Activated T-cell treated with anti-CD3 and anti-CD28 coated beads, Interleukin-2, amount 50 U/mL, for 1 hour (primary cell): ENCODE results near the gene SERPINB8.
"Not testable (repeated sequence)": the region's sequence is repeated elsewhere in the genome, so short reads cannot be mapped to it uniquely, and the experiment has no call there.

Experiments used
- DNase-seq: peaks from one replicate; pipeline ENCODE4 v3.0.0-alpha.2; 2020

SERPINB8 gene, protein sequence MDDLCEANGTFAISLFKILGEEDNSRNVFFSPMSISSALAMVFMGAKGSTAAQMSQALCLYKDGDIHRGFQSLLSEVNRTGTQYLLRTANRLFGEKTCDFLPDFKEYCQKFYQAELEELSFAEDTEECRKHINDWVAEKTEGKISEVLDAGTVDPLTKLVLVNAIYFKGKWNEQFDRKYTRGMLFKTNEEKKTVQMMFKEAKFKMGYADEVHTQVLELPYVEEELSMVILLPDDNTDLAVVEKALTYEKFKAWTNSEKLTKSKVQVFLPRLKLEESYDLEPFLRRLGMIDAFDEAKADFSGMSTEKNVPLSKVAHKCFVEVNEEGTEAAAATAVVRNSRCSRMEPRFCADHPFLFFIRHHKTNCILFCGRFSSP

DNA sequence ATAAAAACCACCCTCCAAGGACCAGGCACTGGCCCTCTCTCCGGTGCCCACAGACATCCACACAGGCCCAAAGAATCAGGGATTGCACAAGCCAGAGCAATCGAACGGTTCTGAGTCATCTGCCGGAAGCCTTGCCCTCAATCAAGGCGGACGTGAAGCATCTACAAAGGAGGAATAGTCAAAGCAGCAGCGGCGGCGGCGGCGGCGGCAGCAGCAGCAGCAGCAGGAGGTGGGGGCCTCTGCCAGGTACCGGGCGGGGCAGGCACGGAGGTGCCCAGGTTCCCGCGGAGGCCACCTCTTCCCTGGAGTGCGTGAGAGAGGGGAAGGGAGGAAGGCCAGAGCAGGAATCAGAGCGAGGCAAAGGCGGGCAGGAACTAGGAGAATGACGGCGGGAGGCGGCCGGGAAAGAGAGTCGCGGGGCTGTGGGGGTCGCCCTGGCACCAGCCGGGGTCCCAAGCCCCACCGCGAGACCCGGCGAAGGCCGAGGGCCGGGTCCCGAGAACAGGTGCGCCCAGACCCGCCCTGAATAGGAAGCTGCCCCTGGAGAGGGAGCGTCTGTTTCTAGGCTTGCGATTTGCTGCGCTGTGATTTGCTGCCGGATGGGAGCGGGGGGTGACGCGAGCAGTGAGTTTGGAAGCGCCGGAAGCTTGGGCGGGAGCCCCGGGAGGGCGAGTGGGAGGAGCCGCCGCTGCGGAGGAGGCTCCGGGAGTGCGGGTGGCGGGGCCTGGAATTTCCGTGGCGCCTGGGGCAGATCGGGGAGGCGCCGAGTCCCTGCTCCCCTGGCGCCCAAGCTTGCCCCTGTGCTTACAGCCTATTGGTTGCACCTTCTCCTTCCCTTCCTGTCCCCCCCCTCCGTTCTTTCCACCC is at the start of gene SERPINB8:
SERPINB8 (plus strand) TSS at position 140 of the 867 bp plus-strand sequence. CDS start 8,228 bp downstream, outside the sequence.
- DNase-seq, result peak; percentile 78

DNA sequence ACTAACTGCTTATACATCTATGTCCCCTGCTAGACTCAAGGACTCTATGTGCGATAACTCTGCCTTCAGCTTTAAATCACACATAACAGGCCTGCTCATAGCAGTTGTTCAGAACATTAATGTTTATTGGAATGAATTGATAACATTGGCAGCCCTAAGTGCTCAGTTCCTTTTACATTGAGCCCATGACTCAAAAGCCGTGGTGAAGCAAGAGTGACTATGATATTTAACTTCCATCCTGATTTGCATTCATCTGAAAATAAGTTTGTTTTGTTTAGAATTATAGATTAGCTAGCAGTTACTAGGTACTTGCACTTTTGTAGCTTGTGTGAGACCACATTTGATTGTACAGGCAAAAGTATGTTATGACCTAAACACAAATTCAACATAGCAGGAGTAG is 47.8 kb upstream of the SERPINB8 start:
- DNase-seq, result no peak

DNA sequence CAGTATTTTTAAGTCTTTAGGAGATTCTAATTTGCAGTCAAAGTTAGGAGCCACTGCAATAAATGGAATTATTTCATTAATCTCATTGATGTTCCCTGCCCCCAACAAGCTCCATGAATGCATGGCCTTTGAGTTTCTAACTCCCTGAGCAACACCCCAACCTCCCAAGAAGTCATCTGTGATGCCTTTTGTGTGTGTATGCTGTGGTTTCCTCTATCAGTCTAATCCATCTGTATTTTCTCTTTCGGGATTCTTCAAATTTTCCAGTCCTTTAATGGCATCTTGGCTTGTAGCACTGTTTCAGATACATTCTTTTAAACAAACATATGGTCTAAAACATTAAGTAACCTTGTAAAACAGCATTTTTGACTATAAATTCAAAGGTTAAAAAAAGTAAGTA is 45.3 kb upstream of the SERPINB8 start:
- no peak for DNase-seq

DNA sequence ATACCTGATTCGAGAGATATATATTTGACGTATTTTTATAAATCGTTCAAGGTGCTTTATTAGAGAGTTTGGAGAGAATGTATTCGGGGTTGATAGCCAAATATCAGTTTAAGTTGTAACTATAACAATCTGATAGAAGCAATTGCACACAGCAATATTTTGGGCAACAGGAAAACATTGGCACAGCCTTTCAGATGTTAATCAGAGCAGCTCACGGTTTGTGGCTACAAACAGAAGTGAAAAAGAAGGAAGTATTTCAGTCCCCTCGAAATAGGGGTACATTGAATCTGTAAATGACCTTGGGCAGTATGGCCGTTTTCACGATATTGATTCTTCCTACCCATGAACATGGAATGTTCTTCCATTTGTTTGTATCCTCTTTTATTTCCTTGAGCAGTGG is 41.5 kb upstream of the SERPINB8 start:
- DNase-seq, result no peak

DNA sequence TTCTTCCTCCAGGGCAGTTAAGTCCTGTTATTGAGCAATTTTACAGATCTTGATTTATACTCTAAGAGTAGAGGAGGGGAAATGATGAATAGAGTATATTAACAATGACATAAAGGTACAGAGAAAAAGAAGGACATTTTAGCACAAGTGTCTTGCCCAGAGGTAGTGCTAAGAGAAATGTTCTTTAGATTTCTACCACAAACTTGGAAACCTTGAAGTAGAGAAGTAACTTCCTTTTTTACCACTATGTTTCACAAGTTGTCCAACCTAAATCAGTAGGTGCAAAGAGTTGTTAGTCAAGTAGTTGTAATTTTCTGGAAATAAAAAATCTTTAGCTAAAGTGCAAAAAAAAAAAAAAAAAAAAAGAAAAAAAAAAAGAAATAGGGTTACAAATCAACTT is 40.5 kb upstream of the SERPINB8 start:
- not testable (repeated sequence) for DNase-seq

DNA sequence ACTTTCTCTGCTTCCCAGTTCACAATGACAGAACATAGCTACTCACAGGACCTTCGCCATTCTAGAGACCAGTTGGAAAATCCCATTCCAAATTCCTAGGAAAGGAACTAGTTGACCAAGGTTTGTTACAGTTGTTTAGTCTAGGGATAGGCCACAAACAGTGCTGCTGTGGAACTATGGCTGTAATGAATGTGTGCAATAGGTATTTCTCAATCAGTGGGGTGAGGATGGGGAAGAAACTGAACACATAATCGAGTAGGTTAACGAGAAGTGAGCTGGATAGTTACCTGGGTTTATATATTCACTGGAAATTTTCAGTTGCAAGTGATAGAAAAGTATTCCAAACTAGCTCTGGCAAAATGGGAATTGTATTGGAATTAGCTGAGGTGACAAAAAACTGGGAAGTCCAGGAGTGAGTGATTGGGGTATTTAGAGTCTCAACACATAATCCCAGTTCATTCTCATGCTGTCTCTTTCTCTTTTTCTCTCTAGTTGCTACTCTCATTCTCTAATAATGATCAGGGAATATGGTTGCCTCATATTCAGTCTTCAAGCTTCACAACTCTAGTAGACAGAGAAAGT is 39.0 kb upstream of the SERPINB8 start:
- no peak for DNase-seq

DNA sequence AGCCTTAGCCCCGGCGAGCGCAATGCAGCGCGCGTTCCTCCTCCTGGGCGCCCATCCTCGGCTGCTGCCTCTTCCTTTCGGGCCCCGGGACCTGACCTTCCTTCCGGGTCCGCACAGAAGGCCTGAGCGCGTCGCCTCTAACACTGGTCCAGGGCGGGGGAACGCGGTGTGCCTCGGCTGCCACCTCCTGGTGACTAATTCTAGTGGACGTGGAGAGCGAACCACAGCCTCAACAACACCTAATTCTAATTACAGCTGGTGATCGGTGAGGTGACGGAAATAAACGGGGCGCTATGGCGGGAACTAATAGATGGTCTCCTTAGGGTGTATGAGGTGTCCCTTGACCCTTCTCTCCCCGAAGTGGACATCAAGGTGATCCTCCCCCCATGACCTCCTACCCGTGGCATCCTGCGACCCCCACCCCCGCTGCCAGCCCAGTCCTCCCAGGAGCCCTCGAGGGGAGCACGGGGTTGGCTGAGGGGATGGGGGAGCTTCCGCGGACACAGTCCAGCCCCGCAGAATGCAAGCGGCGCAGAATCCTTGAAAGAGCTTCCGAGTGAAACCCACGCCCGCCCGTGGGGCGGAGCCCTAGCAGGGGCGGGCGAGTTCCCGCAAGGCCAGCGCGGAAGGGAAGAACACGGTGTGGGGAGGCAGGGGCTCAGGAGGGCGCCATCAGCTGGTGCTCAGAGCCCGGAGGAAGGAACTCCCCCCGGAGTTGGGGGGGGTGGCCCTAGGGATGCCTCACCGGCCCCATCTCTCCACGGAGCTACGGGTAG is 33.5 kb upstream of the SERPINB8 start:
- DNase-seq, result peak; percentile 23

DNA sequence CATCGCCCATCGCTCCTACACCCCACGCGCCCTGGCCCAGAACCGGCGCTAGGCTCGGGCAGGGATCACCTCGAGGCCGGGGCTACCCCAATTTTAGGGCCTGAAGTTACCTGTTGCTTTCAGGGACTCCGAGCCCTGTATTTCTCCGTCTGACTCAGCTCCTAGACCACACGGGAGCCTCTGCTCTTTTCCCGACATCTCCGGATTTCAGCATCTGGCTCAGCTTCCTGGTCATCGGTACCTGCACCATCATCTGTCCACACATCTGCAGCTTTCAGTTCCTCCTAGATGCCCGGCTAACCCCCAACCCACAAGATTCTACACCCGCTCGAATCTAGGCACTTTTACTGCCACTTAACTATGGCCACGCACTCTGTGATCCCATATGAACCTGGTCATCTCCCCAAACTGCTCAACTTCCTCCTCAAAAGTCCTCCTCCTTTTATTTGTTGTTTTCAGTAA is 32.9 kb upstream of the SERPINB8 start:
- DNase-seq, result no peak

DNA sequence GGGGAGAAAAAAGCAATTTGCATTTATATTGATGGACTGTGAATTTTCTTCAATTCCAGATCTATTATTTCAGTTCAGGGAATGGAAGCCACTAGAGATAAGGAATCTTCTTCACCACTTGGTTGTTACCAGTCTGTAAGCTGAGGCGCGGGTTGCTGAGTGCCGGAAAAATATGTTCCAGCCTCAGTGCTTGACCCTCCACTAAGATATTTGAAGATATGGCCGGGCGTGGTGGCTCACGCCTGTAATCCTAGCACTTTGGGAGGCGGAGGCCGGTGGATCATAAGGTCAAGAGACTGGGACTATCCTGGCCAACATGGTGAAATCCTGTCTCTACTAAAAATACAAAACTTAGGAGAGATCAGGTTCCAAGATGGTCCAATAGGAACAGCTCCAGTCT is 29.9 kb upstream of the SERPINB8 start:
- no peak for DNase-seq

DNA sequence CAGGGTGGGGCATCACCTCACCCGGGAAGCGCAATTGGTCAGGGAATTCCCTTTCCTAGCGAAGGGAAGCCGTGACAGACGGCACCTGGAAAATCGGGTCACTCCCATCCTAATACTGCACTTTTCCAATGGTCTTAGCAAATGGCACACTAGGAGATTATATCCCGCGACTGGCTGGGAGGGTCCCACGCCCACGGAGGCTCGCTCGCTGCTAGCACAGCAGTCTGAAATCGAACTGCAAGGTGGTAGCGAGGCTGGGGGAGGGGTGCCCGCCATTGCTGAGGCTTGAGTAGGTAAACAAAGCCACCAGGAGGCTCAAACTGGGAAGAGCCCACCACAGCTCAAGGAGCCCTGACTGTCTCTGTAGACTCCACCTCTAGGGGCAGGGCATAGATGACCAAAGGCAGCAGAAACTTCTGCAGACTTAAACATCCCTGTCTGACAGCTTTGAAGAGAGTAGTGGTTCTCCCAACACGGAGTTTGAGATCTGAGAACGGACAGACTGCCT is 29.3 kb upstream of the SERPINB8 start:
- DNase-seq, result not testable (repeated sequence)

DNA sequence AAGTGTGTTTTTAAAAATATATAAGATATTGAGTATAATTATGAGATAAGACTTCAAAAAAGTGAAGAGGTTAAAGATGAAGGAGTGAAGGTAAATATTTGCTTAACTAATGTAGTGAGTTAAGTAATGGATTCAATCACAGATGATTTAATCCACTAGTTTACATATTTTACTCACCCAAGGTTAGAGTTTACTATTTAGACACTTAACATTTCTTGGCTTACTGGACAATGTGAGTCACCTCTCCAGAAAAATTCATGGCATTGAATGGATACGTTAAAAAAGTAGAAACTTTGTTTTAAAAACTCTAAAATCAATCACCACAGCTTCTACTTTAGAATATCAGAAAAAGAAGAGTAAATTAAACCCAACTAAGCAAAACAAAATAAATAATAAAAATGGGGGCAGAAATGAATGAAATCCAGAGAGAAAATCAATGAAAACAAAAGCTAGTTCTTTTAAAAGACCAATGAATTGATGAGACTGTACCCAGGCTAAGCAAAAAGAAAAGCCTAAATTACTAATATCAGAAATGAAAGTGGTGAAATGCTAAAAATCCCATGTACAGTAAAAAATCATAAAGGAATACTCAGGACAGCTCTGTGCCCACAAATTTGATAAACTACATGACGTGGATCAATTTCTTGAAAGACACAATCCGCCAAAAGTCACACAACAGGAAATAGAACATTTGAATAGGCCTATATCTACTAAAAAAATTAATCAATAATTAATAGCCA is 22.7 kb upstream of the SERPINB8 start:
- no peak for DNase-seq

DNA sequence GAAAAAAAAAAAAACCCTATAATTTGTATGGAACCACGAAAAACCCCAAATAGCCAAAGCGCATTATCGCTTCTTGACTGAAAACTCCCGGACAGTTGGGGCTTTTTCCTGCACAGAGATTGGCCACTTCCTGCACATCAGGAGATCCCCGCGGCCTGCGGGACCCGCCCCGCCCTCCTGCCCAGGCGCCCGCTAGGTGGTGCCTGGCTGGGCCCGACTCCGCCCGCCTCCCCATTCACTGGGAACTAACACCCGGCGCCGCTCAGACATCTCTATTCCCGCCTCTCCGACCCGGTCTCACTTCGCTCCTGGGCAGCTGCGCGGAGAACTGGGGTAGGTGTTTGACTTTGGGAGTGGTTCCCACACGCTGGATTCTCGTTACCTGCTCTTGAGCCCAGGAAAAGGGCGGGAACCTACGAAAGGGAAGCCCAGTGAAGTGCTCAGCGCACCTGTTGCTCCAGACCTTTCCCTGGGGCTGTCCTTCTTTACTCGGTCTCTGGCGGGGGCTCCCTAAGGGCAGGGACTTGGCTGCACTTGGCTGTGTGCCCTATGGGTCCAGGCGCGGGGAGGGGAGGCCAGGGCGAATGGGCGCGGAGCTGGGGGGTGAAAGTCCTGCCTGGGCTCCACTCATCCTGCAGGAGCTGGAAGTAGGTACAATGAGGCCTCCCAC is 20.7 kb upstream of the SERPINB8 start, which contains the start of gene HMSD:
HMSD (plus strand) TSS at position 234 of the 670 bp plus-strand sequence. CDS start 4,155 bp downstream, outside the sequence.
- DNase-seq, result peak; percentile 53

DNA sequence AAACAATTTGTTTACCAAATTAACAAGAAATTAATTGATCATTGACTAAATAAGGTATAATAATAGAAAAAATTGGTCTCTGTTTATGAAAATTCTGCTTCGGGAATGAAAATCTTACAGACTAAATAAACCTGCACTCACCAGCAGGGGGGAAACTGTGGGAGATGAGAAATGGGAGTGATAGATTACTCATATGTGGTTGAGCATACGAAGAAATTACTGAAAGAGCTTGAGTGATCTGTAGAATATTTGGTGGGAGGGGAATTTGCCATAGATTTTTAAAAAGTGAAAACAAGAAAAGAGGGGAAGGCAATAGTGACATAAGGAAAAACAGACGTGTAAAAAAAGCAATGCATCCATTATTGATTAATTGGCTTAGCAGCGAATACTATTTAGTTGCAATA is 18.6 kb upstream of the SERPINB8 start:
- no peak for DNase-seq

DNA sequence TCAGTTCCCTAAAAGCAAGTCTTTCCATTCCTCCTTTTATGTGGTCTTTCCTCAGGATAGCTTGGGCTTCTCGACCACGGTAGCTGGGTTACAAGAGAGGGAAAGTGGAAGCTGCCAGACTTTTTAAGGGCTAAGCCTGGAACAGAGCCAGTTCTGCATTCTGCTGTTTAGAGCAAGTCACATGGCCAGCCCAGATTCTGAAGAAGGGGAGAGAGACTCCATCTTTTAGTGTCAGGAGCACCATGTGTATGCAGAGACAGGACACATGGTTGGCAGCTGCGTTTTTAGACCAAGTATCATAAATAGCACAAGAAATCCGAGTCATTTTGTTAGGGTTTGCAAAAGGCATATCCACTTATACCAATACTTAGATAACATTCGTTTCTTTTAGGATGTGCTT is 16.1 kb upstream of the SERPINB8 start:
- DNase-seq, result no peak

DNA sequence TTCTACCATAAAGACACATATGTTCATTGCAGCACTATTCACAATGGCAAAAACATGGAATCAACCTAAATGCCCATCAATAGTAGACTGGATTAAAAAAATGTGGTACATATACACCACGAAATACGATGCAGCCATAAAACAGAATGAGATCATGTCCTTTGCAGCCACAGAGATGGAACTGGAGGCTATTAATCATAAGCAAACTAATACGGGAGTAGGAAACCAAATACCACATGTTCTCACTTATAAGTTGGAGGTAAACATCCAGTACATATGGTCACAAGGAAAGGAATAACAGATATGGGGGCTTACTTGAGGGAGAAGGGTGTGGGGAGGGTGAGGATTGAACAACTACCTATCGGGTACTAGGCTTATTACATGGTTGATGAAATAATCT is 13.1 kb upstream of the SERPINB8 start:
- no peak for DNase-seq

DNA sequence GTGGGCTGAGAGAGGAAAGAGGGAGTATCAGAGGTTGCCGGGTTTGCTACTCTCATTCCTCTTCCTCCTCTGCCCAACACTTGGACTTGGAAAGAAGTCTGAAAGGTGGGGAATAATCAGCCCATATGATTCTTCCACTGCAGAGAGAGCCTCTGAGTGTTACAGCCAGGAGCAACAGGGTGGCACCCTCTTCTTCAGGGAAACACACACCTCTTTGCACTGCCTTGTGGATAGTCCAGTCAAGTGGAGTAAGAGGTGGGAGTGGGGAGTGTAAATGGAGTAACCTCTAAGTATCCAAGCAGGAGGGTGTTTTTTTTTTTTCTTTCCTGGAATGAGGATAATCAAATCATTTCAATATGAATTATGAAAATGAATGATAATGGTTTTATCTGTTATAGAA is 9.0 kb upstream of the SERPINB8 start:
- no peak for DNase-seq

DNA sequence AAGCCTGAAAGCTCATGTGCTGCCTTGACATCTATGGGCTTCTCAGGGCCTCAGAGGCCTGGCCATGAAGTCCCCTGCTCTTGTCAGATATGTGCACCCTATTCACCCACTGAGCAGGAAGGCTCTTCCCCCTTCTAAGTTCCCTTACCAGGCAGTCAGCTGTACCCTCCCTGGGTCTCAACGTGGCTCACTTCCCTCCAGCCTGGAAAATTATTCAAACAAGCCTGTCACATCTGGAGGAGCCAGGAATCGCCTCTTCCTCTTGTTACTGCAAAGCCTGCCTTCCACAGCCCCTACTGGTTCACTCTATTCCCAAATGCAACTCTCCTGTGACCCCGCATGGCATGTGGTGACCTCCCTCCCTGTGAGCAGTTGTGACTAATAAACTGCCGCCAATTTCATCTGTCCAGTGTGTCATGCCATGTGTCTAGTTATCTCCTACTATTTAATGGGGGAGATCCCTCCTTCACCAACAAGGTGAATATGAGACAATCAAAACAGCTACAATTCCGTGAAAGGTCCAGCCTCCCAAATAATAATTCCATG is 8.4 kb upstream of the SERPINB8 start:
- no peak for DNase-seq

DNA sequence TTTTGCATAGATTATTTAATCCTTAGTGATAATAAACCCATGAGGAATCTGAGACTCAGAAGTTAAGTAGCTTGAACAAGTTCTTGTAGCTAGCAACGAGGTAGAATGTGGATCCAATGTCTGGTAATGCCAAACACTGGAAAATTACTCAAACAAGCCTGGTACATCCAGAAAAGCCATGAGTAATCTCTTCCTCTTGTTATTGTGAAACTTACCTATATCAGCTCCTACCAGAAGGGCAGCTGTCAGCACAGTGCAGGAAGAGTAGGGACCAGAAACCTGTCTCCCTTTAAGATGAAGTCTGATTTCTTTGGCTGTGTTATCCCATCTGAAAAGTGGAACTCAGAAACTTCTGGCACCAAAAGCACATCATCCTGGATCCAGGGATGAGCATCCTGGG is 7.7 kb upstream of the SERPINB8 start:
- DNase-seq, result no peak

DNA sequence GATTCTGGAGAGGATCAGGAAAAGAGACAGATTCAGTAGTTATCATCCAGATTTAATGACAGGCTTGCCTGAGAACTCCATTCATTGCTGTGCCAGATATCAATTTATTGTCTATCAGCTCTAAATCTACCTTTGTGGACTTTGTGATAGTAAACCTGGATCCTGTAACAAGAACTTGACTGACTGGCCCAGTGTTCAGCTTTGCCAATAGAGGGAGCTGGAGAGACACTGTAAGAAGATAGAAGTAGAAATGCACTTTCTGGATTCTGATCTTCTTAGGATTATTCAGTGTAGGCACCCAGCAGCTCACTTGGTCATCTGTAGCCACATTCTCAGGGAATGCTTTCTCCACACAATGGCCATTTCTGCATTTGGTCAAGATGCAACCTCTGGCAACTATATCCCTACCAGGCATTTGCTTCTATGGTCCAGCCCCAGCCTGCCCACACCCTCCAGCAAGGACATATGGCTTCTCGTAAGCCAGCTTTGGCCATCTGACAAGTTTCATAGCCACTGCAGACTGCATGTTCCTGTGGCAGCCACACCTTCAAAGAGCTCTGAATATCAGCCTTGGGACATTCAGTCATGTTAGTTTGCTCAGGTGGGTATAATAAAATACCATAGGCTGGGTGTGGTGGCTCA is 6.1 kb upstream of the SERPINB8 start:
- DNase-seq, result peak; percentile 29

DNA sequence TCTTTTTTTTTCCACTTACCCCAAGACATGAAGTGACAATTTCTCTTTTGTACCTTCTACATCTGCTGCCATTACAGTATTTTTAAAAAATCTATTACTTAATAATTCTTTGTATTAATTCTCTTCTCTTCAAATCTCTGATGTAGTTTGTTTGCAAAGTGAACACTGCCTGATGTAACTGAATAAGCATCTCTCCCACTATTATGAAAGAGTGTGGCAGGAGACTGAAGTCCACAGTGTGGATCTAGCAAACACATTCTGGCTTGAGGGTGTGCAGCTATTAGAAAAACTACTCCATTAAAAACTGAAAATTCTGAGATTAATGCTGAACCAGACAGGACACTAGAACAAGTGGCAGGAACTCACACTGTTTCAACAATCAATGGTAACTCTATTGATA is 5.0 kb upstream of the SERPINB8 start:
- DNase-seq, result no peak
